Measurements from ENCODE around the gene RDX.

- no peak for TF ChIP-seq CTCF (conservative IDR thresholded peaks at IDR 0.05; ENCODE audit: low read depth, low read length)
- no peak for TF ChIP-seq MXI1 (IDR thresholded peaks at IDR 0.05; ENCODE audit: borderline replicate concordance, low read depth, low read length)
- no peak for TF ChIP-seq SMC3 (IDR thresholded peaks at IDR 0.05; ENCODE audit: low read depth, low read length)
- TF ChIP-seq POLR2A (IDR thresholded peaks at IDR 0.05; ENCODE audit: low read depth, low read length) = no peak
- no peak for TF ChIP-seq RFX5 (IDR thresholded peaks at IDR 0.05; ENCODE audit: low read depth, low read length)
- TF ChIP-seq NFE2L2 (IDR thresholded peaks at IDR 0.05; ENCODE audit: low read depth, low read length) = no peak
- no peak for TF ChIP-seq RAD21 (IDR thresholded peaks at IDR 0.05; ENCODE audit: low read length)
- TF ChIP-seq CEBPB (IDR thresholded peaks at IDR 0.05; ENCODE audit: low read depth, low read length) = no peak
- TF ChIP-seq BHLHE40 (IDR thresholded peaks at IDR 0.05; ENCODE audit: low read depth, low read length) = no peak
- no peak for TF ChIP-seq MAFK (IDR thresholded peaks at IDR 0.05; ENCODE audit: low read depth, low read length)
- no peak for TF ChIP-seq USF2 (IDR thresholded peaks at IDR 0.05; ENCODE audit: low read depth, low read length)
- no peak for TF ChIP-seq RCOR1 (IDR thresholded peaks at IDR 0.05; ENCODE audit: insufficient replicate concordance, low read length)
Measured at GRCh38 chr11:110126936-110127335, 169.5 kb downstream of the RDX start.
